Measurements from ENCODE around the gene SORCS1. TPM values are rescaled to one million over a fixed set of nuclear protein-coding genes. Genes with fewer than 3 reads are reported as not detected.
A peak's percentile ranks its signal among the peaks of the same experiment; 100 is the strongest.

SORCS1 gene
- total RNA-seq, 4 donors from 2014 or later, result 0.26 to 9.4 (median 3.8) TPM

DNA sequence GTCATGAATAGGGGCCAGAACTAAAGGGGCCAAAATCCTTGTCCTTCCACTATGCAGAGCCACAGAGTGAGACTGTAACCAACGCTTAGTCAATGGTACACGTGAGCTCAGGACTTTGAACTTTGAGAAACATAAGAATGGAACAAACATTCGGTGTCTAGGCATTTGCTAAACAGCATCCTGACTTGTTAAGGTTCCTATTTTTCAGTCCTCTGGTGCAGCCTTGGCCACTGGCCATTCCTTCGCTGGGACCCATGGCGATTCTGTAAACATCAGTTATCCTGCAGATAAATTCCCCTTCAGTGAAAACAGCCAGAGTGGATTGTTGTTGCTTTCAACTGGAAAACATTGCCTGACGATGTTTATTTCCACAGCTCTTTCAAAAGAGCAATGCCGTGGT lies 266.8 kb downstream of the SORCS1 start:
- Histone ChIP-seq H3K36me3 (no peaks in the 10 kb centered on the region), H3K9me3 (no peaks in the 10 kb centered on the region), H3K4me1 (peaks cover 0 to 9% of the 10 kb centered on the region in 2 donors), H3K27me3 (no peaks in the 10 kb centered on the region), H3K4me3 (no peak overlapping the region), H3K27ac (peak overlapping the region in 1 of 2 donors; percentile 54)
- intact Hi-C loops (cut with DNase I; ENCODE audit: low total_unique reads), result no loop called here
- TF ChIP-seq POLR2A (IDR thresholded peaks at IDR 0.05), result no peak
- TF ChIP-seq, protein P1, sequence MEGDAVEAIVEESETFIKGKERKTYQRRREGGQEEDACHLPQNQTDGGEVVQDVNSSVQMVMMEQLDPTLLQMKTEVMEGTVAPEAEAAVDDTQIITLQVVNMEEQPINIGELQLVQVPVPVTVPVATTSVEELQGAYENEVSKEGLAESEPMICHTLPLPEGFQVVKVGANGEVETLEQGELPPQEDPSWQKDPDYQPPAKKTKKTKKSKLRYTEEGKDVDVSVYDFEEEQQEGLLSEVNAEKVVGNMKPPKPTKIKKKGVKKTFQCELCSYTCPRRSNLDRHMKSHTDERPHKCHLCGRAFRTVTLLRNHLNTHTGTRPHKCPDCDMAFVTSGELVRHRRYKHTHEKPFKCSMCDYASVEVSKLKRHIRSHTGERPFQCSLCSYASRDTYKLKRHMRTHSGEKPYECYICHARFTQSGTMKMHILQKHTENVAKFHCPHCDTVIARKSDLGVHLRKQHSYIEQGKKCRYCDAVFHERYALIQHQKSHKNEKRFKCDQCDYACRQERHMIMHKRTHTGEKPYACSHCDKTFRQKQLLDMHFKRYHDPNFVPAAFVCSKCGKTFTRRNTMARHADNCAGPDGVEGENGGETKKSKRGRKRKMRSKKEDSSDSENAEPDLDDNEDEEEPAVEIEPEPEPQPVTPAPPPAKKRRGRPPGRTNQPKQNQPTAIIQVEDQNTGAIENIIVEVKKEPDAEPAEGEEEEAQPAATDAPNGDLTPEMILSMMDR (IDR thresholded peaks at IDR 0.05), result no peak
- peak; percentile 24 to 49 for DNase-seq

DNA sequence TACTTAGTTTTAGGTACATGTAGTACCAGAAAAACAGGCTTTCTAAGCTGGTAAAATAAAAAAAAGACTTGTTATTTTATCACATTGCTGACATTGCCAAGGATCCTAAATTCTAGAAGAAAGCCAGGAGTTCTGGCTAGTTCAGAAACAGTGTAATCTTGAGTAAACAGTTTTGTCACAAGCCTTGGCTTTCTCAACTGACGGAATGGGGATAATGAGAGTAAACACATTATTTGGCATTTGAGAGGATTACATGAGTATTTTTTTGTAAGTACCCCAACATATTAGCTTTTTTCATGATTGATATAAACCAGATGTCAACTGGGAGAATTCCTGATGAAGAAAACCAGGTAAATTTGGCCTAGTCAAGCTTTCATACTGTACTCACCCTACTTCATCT lies 269.8 kb downstream of the SORCS1 start:
- Histone ChIP-seq H3K27me3 (no peaks in the 10 kb centered on the region), H3K4me3 (no peak overlapping the region), H3K36me3 (no peaks in the 10 kb centered on the region), H3K9me3 (no peaks in the 10 kb centered on the region), H3K4me1 (peaks cover 0 to 9% of the 10 kb centered on the region in 2 donors), H3K27ac (peak overlapping the region; percentile 68)
- TF ChIP-seq, protein P1 (IDR thresholded peaks at IDR 0.05), result no peak
- no peak for TF ChIP-seq POLR2A (IDR thresholded peaks at IDR 0.05)
- peak in 1 of 2 donors; percentile 42 for DNase-seq
- intact Hi-C loops (cut with DNase I; ENCODE audit: low total_unique reads), result no loop called here

DNA sequence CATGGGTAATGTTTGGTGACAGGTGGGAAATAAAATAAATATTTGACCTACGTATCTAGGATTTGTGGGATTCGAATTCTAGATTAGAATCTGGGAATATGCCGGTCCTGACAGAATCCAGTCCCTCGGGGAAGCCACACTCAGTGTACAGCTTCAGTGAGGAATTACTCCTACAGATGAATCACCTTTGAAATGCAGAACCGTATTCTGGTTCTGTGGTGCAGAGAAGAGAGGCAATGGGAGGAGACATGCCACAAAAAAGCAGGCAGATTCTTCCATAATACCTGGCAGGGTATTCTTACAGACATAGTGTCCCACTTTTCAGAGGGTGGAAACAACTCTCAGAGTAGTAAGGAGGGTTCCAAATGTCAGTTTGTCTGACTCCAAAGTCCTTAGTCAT lies 286.9 kb downstream of the SORCS1 start:
- TF ChIP-seq, protein P1 (IDR thresholded peaks at IDR 0.05), result no peak
- no peak for TF ChIP-seq POLR2A (IDR thresholded peaks at IDR 0.05)
- Histone ChIP-seq H3K4me3 (no peak overlapping the region), H3K9me3 (no peaks in the 10 kb centered on the region), H3K4me1 (no peaks in the 10 kb centered on the region), H3K36me3 (no peaks in the 10 kb centered on the region), H3K27me3 (no peaks in the 10 kb centered on the region), H3K27ac (no peak overlapping the region)
- DNase-seq, result no peak
- intact Hi-C loops (cut with DNase I; ENCODE audit: low total_unique reads), result no loop called here

DNA sequence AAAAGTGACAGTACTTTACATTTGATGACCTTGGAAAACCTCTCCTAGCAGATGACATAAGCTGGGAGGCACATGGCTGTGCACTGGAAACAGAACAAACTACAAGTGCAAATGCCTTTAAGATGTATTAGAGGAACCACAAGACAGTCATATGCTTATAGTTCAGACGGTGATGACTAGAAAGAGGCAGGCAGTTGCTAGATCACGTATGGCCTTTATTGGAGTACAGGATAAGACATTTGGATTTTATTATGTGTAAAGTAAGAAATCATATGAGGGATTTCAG lies 290.0 kb downstream of the SORCS1 start:
- Histone ChIP-seq H3K27me3 (no peaks in the 10 kb centered on the region), H3K4me3 (no peak overlapping the region), H3K9me3 (no peaks in the 10 kb centered on the region), H3K27ac (no peak overlapping the region), H3K36me3 (no peaks in the 10 kb centered on the region), H3K4me1 (no peaks in the 10 kb centered on the region)
- TF ChIP-seq, protein P1 (IDR thresholded peaks at IDR 0.05), result no peak
- TF ChIP-seq POLR2A (IDR thresholded peaks at IDR 0.05), result no peak
- no peak for DNase-seq
- intact Hi-C loops (cut with DNase I; ENCODE audit: low total_unique reads), result no loop called here

DNA sequence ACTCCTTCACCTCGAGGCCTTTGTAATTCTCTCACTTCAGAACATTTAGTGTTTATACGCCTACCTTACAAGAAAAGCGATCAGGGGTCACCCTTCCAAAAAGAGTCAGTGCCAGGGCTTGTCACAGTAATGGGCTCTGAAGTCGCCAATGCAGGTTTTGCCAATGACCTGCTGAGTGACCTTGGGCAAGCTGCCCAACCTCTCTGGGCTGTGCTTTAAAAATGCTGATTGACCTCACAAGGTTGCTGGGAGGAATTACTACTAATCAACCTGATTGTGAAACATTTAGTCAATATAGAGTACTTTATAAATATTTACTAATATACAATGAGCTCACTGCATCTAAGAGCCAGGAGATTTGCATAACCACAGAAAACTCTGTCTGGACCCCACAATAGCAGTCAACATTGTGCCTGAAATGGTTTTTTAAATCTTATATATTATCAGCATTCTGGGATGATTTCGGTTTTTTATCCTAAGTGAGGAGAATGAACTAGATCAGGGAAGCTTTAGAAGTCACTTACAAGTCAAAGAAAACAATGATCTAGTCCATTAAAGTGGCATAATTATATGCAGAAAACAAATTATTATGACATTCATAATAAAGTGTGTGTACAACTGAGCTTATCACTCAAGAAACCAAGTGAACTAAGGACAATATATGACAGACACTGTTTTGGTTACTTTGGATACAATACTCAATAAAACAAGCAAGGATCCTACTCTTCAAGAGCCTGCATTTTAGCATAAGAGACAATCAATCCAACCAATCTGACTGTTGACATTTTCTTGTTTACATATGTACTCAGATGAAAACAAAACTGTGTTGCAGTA lies 290.5 kb downstream of the SORCS1 start:
- Histone ChIP-seq H3K27ac (no peak overlapping the region), H3K27me3 (no peaks in the 10 kb centered on the region), H3K36me3 (no peaks in the 10 kb centered on the region), H3K4me1 (no peaks in the 10 kb centered on the region), H3K9me3 (no peaks in the 10 kb centered on the region), H3K4me3 (no peak overlapping the region)
- no peak for TF ChIP-seq POLR2A (IDR thresholded peaks at IDR 0.05)
- TF ChIP-seq, protein P1 (IDR thresholded peaks at IDR 0.05), result no peak
- intact Hi-C loops (cut with DNase I; ENCODE audit: low total_unique reads), result no loop called here
- no peak for DNase-seq
